Fibroblast of skin of left quadriceps (primary cell): ENCODE data around the gene DENND2C.

ENCODE experiments used
- DNase-seq, 2 experiments: peaks; one replicate each; pipeline ENCODE4 v3.0.0-alpha.2; 2013; ENCODE audit warnings: low read depth in 2 of 2

DENND2C gene

GRCh38 chr1:114685851-114686250 is 16.0 kb upstream of the DENND2C start:
- DNase-seq, result no peak

DNA sequence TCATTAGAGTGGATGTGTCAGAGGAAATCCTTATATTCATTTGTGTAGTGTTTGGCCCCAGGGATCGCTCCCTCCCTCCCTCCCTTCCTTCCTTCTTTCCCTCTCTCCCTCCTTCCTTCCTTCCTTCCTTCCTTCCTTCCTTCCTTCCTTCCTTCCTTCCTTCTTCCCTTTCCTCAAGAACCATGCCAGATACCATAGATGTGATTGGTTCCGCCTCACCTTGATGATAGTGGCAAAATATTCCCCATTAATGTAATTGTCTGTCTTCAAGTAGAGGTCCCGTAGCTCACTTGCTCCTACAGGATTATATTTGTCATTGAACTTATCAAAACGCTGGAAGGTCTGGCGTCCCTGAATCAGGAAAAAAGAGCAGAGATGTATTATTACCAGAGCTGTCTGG is 7.8 kb upstream of the DENND2C start:
- no peak for DNase-seq

- DNase-seq, result no peak
These were observed 6.3 kb upstream of the DENND2C start for GRCh38 chr1:114676115-114676514.

DNA sequence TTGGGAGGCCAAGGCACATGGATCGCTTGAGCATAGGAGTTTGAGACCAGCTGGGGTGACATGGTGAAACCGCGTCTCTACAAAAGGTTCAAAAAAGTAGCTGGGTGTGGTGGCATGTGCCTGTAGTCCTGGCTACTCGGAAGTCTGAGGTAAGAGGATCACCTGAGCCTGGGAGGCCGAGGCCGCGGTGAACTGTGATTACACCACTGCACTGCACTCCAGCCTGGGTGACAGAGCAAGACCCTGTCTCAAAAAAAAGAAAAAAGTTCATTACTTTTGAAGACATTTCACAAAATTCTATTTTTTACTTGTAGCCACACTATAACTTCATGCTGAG is 2.1 kb upstream of the DENND2C start:
- no peak for DNase-seq

- DNase-seq, result no peak
These were observed 1.4 kb upstream of the DENND2C start for GRCh38 chr1:114671011-114671938.

DNA sequence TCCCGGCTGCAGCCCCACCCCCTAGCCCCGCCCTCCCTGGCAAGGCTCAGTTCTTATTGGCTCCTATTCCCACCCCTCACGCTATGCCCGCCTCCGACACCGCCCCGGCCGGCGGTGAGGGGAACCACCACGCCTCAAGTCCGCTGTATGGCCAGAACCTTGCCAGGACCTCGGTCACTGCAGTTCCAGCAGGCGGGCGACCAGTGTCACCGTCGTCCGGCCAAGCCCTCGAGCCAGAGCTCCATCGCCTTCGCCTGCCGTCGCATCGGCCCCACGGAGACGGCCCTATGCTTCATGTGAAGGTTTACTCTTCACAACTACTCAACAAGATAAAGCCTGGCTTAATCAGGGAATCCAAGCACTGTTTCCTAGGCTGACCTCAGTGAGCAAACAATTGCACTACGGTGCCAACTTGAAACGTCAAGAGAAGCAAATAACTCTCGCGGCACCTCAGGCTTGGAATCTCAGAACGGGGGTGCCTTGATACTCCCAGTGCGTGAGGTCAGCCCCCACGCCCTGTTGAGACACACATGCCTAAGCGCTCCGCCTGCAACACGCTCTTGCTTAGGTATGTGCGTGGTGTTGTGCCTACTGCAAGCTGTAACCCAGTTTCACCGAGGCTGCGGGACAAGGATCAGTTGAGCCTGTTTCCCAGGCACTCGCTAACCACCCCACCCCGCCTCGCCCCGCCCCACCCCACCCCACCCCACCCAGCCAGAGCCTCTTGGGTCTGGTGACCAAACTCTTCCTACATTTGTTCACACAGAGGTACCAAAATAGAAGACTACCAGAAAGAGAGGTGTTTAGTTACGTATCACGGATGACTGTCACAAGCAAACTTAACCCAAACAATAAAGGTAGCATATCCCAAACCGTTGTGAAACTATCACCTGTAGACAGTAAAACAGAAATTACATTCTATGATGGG is 498 bp upstream of the DENND2C start:
- peak; percentile 62 to 63 for DNase-seq

- no peak for DNase-seq
These were observed 876 bp downstream of the DENND2C start for GRCh38 chr1:114668784-114669561.

DNA sequence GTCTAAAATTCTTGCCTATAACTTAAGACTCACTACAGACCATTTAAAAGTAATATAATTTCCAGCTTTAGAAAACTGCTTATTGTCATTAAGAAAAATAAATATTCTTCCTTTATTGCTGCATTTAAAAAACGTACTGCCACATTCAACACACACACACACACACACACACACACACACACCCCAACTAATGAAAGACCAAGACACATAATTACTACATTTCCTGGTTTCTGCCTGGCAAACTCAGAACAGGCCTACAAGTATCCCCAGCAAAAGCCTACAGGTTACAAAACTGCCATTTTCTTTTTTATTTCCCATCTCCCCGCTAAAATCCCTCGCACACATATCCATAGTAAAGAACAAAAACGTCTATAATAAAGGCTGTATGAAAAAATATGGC is 1.5 kb downstream of the DENND2C start:
- no peak for DNase-seq

GRCh38 chr1:114666954-114667353 is 2.9 kb downstream of the DENND2C start:
- DNase-seq, result no peak

DNA sequence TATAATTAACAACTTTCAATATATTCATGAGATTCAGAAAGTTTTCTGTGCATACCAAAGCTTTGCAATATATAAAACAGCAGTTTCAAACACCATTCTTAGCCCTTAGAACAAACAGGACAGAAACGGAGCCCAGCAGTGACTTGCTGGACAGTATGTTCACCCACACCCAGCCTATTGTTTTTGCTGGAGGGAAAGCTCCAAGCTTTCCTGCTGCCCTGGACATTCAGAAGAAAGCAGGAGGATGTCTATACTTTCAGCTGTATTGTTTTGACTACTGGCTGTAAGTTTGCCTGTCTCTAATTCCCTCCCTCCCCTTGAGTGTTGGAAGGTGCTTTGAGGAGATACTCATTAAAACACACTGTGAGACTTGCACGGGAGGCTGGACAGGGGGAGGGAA is 9.6 kb downstream of the DENND2C start:
- no peak for DNase-seq

- no peak for DNase-seq
These were observed 18.0 kb downstream of the DENND2C start for GRCh38 chr1:114651893-114652292.

- no peak for DNase-seq
These were observed 21.3 kb downstream of the DENND2C start for GRCh38 chr1:114648503-114648902.

DNA sequence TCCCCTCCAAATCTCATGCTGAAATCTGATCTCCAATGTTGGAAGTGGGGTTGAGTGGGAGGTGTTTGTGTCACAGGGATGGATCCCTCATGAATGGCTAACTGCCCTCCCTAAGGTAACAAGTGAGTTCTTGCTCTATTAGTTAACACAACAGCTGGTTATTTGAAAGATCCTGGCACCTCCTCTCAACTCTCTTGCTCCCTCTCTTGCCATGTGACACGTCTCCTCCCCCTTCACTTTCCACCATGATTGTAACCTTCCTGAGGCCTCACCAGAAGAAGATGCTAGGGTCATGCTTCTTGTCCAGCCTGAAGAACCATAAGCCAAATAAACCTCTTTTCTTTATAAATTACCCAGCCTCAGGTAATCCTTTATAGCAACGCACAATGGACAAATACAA is 28.5 kb downstream of the DENND2C start:
- DNase-seq, result no peak

GRCh38 chr1:114638910-114639309 is 30.9 kb downstream of the DENND2C start:
- DNase-seq, result no peak

- no peak for DNase-seq
These were observed 37.4 kb downstream of the DENND2C start for GRCh38 chr1:114632427-114632826.

DNA sequence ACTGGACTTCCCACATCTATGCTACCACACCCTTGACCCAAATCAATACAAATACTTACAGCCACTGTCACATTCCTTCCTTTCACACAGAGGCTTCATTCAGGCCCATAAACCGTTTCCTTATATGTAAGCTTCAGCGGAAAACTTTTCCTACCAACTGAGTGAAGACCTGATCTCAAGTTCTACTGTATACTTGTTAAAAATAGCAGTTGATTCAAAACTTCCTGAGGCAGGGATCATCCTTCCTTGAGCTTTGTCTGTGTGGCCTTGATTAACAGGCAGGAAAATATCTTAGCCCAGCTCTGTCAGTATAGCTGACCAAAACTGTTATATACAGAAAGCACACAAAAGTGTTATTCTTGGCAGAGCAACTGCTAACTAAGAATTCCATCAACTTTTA is 42.7 kb downstream of the DENND2C start:
- DNase-seq, result no peak

GRCh38 chr1:114623364-114623763 is 46.5 kb downstream of the DENND2C start:
- no peak for DNase-seq

DNA sequence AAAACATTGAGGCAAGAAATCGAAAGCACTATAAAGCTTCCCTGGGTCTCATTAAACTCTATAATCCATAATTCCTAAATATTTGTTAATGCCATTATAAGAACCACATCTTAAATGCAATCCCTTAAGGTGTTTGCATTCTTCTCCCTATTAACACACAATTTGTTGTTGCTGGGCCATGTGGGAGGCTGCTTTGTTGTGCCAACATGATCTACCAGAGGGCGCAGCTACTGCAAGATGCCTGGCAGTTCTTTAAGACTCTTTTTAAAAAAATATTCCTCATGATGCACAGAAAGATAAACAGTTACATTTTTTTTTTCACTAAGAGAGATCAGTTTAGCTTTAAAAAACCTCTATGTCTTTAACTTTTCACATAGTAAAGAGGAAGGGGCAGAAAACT is 49.4 kb downstream of the DENND2C start:
- DNase-seq, result no peak

DNA sequence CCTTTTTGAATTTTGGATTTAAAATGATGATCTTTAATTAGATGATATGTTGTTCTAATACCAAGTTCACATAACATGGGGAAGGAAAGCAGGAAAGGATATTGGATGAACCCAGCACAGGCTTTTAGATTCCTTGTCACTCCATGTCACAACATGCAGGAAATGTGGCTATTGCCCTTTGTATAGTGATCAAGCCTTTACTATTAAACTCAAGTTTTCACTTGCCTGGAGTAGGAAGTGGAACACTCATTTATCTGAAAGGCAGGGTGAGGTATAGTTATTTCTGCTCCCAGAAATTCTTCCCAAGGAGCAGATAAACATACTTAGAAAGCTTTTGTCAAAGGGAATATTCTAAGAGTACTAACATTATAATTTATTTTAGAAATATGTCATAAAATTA is 51.2 kb downstream of the DENND2C start:
- no peak for DNase-seq

GRCh38 chr1:114610546-114611245 is 59.2 kb downstream of the DENND2C start:
- peak; percentile 1 to 3 for DNase-seq

GRCh38 chr1:114609826-114610225 is 60.0 kb downstream of the DENND2C start:
- no peak for DNase-seq
